DOHH2 (cell line): ENCODE measurements around the gene RHBDF2.

Experiments used
- H3F3A ChIP-seq: fragments of 200-600 bp; sonication (generic), shearing (Covaris generic); 2 replicates; pipeline ENCODE4 v1.6.0; 2016; ENCODE audit warnings: antibody characterized with exemption, mild to moderate bottlenecking; ENCODE audit not compliant: control insufficient read depth, insufficient read depth
- H3K27ac ChIP-seq: fragments of 200-600 bp; sonication (generic); 2 replicates; pipeline ENCODE4 v1.5.1; 2014; ENCODE audit warnings: low read depth, mild to moderate bottlenecking, low read length, moderate library complexity
- H3K27me3 ChIP-seq: fragments of 200-600 bp; sonication (generic); 2 replicates; pipeline ENCODE4 v1.6.1; 2014; ENCODE audit warnings: mild to moderate bottlenecking, low read length, mixed read lengths; ENCODE audit not compliant: control insufficient read depth
- H3K36me3 ChIP-seq: fragments of 200-600 bp; sonication (generic); 2 replicates; pipeline ENCODE4 v1.6.1; 2014; ENCODE audit warnings: mild to moderate bottlenecking, low read length, moderate library complexity, mixed read lengths; ENCODE audit not compliant: control insufficient read depth
- H3K4me1 ChIP-seq: fragments of 200-600 bp; sonication (generic); 2 replicates; pipeline ENCODE4 v1.6.1; 2014; ENCODE audit warnings: mild to moderate bottlenecking, low read length, mixed read lengths; ENCODE audit not compliant: control insufficient read depth
- H3K4me2 ChIP-seq: fragments of 200-600 bp; sonication (generic); 2 replicates; pipeline ENCODE4 v1.6.0; 2014; ENCODE audit warnings: mild to moderate bottlenecking, low read length, moderate library complexity
- H3K4me3 ChIP-seq: fragments of 200-600 bp; sonication (generic); 2 replicates; pipeline ENCODE4 v1.5.1; 2014; ENCODE audit warnings: mild to moderate bottlenecking, low read length, mixed read lengths
- H3K79me2 ChIP-seq: fragments of 200-600 bp; sonication (generic); 2 replicates; pipeline ENCODE4 v1.6.1; 2014; ENCODE audit warnings: mild to moderate bottlenecking, low read length, mixed read lengths; ENCODE audit not compliant: control insufficient read depth
- H3K9me2 ChIP-seq: fragments of 200-600 bp; sonication (generic); replicated peaks from 2 replicates; pipeline ENCODE4 v1.6.1; 2014; ENCODE audit warnings: mild to moderate bottlenecking, low read length, mixed read lengths; ENCODE audit not compliant: control insufficient read depth
- H3K9me3 ChIP-seq: fragments of 200-600 bp; sonication (generic); 2 replicates; pipeline ENCODE4 v1.6.1; 2014; ENCODE audit warnings: antibody characterized with exemption, low read length, mixed read lengths; ENCODE audit not compliant: control insufficient read depth, insufficient read depth
- H4K20me1 ChIP-seq: fragments of 200-600 bp; sonication (generic); 2 replicates; pipeline ENCODE4 v1.6.0; 2014; ENCODE audit warnings: low read depth, mild to moderate bottlenecking, antibody characterized with exemption, low read length, moderate library complexity; ENCODE audit not compliant: control insufficient read depth, insufficient read depth
- EZH2phosphoT487 ChIP-seq: fragments of 200-600 bp; sonication (generic); IDR thresholded peaks from 2 replicates; pipeline ENCODE4 v1.6.1; 2017; ENCODE audit warnings: borderline replicate concordance, mild to moderate bottlenecking, antibody characterized with exemption, low read length, moderate library complexity, mixed read lengths
- TF ChIP-seq, protein P1 (sequence below): fragments of 200-600 bp; sonication (generic); IDR thresholded peaks from one replicate; pipeline ENCODE4 v1.5.1; 2014; ENCODE audit warnings: antibody characterized with exemption, mild to moderate bottlenecking, low read depth, low read length; ENCODE audit not compliant: poor library complexity, severe bottlenecking

RHBDF2 gene

DNA sequence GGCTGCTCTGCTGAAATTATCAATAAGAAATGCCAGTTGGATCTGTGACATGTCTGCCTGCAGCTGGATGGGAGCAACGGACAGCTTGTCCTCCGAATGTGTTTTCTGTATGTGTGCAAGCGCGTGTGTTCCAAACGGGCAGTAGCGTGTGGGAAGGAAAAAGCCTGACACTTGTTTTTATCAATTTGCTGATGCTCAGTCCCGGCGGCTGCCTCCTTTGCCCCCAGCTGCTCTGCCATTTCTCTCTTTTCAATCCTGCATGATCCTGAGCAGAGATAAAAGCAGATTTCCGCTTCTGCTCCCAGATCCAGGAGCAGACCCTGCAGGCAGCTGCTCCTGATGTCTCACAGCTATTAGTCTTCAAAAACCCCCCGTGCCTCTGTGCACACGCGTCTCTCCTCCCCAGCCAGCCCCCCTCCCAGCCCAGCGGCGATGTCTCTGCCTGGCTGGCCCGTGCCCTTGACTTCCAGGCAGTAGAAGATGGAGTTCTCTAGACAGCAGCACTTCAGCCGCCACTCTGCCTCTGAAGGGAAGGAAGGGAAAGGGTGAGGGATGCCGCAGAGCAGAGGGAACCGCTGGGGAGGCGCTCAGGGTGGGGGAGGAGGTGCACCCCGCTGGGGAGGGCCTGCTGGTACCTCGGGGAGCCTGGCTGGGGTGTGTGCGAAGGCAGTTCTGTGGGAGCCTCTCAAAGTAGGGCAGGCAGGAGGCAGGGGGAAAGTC is 42.8 kb upstream of the RHBDF2 start:
- no peak overlapping the region for H3K4me2 ChIP-seq
- peaks cover 20% of the 10 kb centered on the region for H3K4me1 ChIP-seq
- H3K9me2 ChIP-seq, result no peaks in the 10 kb centered on the region
- H3K27ac ChIP-seq, result no peak overlapping the region
- H3K27me3 ChIP-seq, result peaks cover 39% of the 10 kb centered on the region
- no peak for TF ChIP-seq EZH2phosphoT487
- TF ChIP-seq, protein P1, sequence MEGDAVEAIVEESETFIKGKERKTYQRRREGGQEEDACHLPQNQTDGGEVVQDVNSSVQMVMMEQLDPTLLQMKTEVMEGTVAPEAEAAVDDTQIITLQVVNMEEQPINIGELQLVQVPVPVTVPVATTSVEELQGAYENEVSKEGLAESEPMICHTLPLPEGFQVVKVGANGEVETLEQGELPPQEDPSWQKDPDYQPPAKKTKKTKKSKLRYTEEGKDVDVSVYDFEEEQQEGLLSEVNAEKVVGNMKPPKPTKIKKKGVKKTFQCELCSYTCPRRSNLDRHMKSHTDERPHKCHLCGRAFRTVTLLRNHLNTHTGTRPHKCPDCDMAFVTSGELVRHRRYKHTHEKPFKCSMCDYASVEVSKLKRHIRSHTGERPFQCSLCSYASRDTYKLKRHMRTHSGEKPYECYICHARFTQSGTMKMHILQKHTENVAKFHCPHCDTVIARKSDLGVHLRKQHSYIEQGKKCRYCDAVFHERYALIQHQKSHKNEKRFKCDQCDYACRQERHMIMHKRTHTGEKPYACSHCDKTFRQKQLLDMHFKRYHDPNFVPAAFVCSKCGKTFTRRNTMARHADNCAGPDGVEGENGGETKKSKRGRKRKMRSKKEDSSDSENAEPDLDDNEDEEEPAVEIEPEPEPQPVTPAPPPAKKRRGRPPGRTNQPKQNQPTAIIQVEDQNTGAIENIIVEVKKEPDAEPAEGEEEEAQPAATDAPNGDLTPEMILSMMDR, result no peak
- H3K36me3 ChIP-seq, result no peaks in the 10 kb centered on the region
- H3K4me3 ChIP-seq, result no peak overlapping the region
- H3K9me3 ChIP-seq, result no peaks in the 10 kb centered on the region
- H3F3A ChIP-seq, result no peaks in the 10 kb centered on the region
- no peaks in the 10 kb centered on the region for H3K79me2 ChIP-seq
- H4K20me1 ChIP-seq, result no peaks in the 10 kb centered on the region

DNA sequence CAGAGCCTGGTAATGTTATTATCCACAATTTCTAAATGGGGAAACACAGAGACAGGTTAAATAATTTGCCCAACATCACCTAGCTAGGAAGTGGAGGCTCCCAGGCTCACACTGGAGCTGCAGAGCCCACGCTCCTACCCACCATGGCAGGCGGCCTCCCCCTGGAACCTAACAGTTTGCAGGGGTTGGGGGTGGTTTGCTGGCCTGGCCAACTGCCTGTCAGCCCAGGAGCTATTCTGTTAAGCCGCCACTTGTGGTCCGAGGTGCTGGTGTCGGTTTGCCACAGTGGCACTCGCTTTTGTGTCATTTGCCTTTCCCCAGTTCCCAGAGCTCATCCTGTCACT is 42.2 kb upstream of the RHBDF2 start:
- H3K9me2 ChIP-seq, result no peaks in the 10 kb centered on the region
- H3K79me2 ChIP-seq, result no peaks in the 10 kb centered on the region
- no peaks in the 10 kb centered on the region for H3K9me3 ChIP-seq
- peaks cover 45% of the 10 kb centered on the region for H3K27me3 ChIP-seq
- no peaks in the 10 kb centered on the region for H3F3A ChIP-seq
- H3K4me1 ChIP-seq, result peaks cover 20% of the 10 kb centered on the region
- no peak overlapping the region for H3K27ac ChIP-seq
- TF ChIP-seq, protein P1, result no peak
- no peak for TF ChIP-seq EZH2phosphoT487
- no peaks in the 10 kb centered on the region for H4K20me1 ChIP-seq
- H3K4me3 ChIP-seq, result no peak overlapping the region
- H3K36me3 ChIP-seq, result no peaks in the 10 kb centered on the region
- H3K4me2 ChIP-seq, result no peak overlapping the region

DNA sequence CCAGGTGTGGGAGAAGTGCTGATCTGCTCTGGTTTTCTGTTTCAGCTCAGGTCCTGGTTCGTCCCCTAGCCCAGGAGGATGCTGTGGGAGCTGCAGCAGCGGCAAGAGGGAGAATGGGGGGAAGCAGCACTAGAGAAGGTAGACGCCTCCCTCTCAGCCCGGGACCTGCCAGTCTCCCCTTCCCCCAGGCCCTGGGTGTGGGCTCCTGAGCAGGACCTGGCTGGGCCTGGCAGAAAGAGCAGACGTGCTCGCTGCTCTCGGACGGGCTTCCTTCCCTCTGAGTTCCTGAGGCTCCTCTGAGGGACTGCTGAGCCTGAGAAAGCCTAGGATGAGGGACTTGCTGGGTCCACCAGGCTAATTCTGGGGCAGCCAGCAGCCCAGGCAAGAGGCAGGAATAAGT is 41.8 kb upstream of the RHBDF2 start:
- Histone ChIP-seq H3K27ac (no peak overlapping the region), H3K4me2 (no peak overlapping the region), H4K20me1 (no peaks in the 10 kb centered on the region), H3K4me3 (no peak overlapping the region), H3K9me3 (no peaks in the 10 kb centered on the region), H3K79me2 (no peaks in the 10 kb centered on the region), H3K4me1 (peaks cover 20% of the 10 kb centered on the region), H3K9me2 (no peaks in the 10 kb centered on the region), H3K36me3 (no peaks in the 10 kb centered on the region), H3K27me3 (peaks cover 48% of the 10 kb centered on the region), H3F3A (no peaks in the 10 kb centered on the region)
- TF ChIP-seq, protein P1, result no peak
- no peak for TF ChIP-seq EZH2phosphoT487
